ENCODE measurements around the gene AKAP17A.
"Not testable (repeated sequence)": the region's sequence is repeated elsewhere in the genome, so short reads cannot be mapped to it uniquely, and the experiment has no call there.

AKAP17A gene

DNA sequence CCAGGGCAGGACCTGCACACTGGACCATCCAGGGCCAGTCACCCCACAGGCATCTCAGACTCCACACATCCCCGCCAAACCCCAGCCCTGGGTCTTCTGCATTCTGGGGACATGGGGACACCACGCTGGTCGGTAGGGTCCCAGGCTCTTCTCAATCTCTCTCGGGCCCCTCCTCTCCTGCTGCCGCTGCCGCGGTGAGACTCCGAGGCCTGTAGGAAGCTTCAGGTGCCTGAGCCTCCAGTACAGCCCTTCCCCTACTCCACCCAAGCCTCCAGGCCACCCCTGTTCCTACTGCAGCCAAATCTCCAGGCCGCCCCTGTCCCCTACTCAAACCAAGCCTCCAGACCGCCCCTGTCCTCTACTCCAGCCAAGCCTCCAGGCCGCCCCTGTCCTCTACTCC lies 17.9 kb downstream of the AKAP17A start:
- DNase-seq: no peak

DNA sequence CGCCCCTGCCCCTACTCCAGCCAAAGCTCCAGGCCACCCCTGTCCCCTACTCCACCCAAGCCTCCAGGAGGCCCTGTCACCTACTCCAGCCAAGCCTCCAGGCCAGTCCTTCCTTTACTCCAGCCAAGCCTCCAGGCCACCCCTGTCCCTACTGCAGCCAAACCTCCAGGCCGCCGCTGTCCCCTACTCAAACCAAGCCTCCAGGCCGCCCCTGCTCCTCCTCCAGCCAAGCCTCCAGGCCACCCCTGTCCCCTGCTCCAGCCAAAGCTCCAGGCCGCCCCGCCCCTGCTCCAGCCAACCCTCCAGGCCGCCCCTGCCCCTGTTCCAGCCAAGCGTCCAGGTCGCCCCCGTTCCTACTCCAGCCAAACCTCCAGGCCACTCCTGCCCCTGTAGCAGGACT lies 18.4 kb downstream of the AKAP17A start:
- DNase-seq: no peak

DNA sequence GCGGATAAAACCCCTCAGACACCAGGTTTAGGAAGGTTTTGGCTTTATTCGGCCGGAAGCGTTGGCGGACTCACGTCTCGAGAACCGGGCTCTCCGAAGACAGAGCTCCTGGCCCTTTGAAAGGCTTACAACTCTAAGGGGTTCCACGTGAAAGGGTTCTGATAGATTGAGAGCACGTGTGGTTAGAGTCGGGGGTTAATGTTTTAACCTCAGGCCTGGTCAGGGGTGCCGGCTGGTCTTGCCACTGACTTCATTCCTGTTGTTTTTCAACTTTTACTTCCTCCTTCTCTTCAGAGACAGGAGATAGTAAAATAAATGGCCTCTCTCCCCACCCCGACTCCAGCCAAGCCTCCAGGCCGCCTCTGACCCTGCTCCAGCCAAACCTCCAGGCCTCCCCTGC lies 18.8 kb downstream of the AKAP17A start:
- DNase-seq: no peak

DNA sequence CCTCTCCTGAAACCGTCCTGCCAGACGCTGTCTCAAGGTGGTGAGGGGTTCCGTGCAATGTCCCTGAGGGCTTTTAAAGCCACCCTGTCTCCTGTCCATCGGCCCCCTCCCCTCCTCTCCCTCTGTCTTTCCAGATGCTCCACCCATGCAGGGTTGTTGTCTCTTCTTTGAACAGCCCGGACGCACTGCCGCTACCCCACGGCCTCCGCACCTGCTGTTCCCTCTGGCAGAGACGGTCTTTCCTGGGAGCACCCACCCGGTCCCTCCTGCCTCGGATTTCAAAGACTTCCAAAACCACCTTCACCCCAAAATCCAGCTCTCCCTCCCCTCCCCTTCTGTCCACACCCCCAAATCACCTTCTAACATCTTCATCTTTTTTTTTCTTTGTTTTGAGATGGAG lies 19.3 kb downstream of the AKAP17A start:
- DNase-seq: no peak

DNA sequence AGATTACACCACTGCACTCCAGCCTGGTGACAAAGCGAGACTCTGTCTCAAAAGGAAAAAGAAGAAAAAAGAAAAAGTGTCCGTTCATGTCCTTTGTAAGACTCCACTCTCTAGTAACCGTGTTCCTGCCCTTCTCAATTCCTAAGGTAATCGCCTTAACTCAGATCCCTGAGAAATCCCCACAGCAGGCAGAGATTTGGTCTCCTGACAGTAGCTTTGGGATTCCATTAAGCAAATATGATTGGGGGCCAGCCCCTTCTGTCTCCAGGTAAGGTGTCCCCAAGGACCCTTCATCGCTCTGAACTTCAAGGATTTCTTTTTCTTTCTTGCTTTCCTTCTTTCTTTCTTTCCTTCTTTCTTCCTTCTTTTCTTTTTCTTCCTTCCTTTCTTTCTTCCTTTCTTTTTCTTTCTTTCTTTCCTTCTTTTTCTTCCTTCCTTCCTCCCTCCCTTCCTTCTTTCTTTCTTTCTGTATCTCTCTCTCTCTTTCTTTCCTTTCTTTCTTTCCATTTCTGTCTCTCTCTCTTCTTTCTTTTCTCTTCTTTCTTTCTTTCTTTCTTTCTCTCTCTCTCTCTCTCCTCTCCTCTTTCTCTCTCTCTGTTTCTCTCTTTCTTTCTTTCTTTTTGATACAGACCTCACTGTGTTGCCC lies 21.4 kb downstream of the AKAP17A start:
- no peak for DNase-seq

DNA sequence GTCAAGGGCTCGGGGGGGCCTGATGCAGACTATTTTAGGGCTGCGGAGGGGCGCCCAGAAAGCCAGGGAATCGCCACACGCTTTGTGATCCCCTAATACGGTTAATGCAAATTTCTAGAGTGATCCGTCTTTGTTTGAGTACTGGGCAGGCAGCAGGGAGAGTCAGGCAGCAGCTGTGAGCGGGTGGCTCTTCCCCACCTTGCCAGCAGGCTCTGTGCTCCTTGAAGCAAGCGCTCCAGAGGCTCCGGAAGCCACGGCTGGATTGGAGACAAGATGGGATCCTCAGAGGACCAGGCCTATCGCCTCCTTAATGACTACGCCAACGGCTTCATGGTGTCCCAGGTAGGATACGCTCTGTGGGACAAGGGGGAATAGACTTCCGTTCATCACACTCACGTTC lies 23.5 kb downstream of the AKAP17A start, which contains the start of gene ASMT:
Gene ASMT, plus strand, starts transcription at position 133 of the 400 bp plus-strand sequence. Its CDS starts 141 bp downstream, at position 274.
- no peak for DNase-seq

DNA sequence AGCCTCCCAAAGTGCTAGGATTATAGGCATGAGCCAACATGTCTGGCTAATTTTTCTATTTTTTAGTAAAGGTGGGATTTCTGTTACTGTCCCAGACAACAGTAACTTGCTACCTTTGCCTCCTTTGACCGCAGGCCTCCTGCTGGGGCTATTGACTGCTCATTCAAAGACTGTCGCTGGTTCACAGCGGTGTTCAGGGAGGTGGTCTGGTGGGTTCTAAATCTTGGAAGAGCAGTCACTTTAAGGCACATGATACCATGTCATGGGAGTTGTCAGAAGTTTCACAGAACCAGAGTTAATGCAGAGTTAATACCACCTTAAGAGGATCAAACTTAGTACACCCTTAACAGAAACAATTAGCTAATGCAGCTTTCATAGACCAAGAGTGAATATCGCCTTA lies 27.3 kb downstream of the AKAP17A start:
- DNase-seq: no peak

DNA sequence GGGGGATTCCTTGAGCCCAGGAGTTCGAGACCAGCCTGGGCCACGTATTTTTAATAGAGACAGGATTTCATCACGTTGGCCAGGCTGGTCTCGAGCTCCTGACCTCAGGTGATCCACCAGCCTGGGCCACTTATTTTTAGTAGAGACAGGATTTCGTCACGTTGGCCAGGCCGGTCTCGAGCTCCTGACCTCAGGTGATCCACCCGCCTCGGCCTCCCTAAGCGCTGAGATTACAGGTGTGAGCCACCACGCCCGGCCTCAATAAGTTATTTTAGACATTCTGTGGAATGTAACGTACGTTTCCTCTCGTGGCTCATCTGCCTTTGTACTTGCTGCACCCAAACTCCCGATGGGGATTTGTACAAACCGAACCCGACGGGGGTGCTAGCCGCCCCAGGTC lies 32.3 kb downstream of the AKAP17A start:
- no peak for DNase-seq

DNA sequence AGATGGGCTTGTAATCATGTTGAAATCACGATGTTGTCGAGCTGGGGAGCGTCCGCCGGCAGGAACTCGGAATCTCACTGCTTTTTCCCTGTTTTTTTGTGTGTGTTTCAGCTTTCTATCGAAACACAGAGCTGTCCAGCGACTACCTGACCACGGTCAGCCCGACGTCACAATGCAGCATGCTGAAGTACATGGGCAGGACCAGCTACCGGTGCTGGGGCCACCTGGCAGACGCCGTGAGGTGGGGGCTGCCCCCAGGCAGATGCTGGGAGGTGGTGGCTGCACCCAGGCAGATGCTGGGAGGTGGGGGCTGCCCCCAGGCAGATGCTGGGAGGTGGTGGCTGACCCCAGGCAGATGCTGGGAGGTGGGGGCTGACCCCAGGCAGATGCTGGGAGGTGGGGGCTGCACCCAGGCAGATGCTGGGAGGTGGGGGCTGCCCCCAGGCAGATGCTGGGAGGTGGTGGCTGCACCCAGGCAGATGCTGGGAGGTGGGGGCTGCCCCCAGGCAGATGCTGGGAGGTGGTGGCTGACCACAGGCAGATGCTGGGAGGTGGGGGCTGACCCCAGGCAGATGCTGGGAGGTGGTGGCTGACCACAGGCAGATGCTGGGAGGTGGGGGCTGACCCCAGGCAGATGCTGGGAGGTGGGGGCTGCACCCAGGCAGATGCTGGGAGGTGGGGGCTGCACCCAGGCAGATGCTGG lies 32.9 kb downstream of the AKAP17A start:
- DNase-seq: peak in 1 of 2 experiments; percentile 41

DNA sequence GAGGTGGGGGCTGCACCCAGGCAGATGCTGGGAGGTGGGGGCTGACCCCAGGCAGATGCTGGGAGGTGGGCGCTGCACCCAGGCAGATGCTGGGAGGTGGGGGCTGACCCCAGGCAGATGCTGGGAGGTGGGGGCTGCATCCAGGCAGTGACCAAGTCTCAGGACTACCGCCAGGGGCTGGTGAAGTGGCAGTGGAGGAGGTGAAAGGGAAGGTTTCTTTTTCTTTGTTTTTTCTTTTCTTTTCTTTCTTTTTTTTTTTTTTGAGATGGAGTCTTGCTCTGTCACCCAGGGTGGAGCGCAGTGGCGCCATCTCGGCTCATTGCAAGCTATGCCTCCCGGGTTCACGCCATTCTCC lies 33.4 kb downstream of the AKAP17A start:
- not testable (repeated sequence) for DNase-seq

DNA sequence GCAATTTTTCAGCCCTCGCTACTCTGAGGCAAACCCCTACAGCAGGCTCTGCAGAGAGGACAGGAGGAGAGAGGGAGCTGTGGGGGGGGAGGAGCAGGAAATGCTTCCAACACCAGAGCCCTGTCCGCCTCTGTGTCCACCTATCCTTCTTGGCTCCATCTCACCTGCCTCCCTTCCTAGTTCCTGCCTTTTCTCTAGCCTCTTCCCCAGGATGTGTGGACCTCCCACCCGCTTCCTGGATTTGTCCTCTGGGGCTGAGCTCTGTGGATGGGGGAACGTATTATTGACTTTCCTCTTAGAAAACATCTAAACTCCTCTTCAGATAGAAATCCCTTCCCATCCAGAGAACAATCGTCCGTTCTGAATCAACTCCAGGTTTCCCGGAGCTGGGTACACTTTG lies 37.8 kb downstream of the AKAP17A start:
- no peak for DNase-seq

DNA sequence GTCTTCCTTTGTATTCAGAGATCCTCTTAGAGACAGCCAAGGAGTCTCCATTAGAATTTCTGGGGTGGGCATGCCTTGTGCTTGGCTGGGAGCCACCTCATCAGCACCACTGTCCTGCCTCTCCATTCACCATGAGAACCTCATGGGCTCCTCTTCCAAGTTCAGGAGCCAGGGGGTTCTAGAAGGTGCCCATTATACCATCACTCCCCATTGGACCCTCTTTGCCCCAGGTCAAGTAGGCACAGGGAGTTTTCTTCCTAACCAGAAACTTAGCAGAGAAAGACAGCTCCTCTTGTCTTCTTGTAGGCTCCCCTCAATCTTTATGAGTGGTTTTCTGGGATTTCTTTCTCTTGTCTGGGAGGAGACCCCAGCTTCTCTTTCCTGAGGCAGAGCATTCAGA lies 54.6 kb downstream of the AKAP17A start:
- DNase-seq: no peak

DNA sequence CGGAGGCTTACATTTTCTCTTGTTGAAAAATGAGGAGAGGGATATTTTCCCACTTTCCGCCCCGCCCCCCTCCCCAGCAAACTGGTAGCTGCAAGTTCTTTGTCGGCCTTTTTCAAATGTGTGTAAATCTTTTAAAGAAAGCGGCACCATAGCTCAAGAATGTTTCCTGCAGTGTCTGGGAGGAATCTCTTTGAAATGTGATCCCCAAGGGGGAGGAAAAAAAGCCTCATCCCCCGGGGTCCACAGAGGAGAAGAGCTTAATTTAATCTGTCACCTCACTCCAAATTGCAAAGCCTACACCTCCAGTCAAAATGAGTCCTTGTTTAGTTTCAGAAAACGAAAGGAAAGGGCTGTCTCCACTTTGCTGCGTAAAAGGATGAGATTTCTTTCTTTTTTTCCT lies 58.2 kb downstream of the AKAP17A start:
- DNase-seq: no peak

All from activated T-cell treated with anti-CD3 and anti-CD28 coated beads, Interleukin-2, amount 50 U/mL, for 48 hours (primary cell).